Retinal pigment epithelial cell (primary cell): ENCODE data around the gene ATG5.

Experiments used
- DNase-seq: peaks from one replicate; pipeline ENCODE4 v3.0.0-alpha.2; 2010; ENCODE audit warnings: low read depth
- H3K4me3 ChIP-seq: 2 replicates; pipeline ENCODE4 v1.5.1; 2011; ENCODE audit warnings: mild to moderate bottlenecking, low read length, control low read depth, moderate library complexity
- TF ChIP-seq, protein P1 (sequence below): conservative IDR thresholded peaks from 2 replicates; pipeline ENCODE4 v1.5.1; 2011; ENCODE audit warnings: low read depth, low read length, control low read depth, inconsistent platforms

Gene ATG5

DNA sequence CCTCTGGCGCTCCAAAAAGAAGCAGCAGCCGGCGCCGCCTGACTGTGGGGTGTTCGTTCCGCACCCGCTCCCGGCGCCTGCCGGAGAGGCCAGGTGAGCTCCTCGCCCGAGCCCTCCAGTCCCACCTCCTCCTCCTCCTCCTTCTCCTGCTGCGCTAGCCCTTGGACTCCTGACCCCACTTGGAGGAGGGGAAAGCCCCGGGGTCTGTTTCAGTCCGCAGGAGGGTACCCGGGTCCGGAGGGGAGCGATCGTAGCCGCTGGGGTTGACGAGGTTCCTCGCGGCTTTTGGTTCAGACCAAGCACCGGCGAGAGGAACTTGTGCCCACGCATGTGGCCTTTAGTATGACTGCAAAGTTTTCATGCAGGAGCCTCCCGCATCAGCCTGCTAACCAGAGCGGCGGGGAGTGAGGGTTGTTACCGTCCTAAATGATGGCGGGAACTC is 35.5 kb upstream of the ATG5 start:
- TF ChIP-seq, protein P1, sequence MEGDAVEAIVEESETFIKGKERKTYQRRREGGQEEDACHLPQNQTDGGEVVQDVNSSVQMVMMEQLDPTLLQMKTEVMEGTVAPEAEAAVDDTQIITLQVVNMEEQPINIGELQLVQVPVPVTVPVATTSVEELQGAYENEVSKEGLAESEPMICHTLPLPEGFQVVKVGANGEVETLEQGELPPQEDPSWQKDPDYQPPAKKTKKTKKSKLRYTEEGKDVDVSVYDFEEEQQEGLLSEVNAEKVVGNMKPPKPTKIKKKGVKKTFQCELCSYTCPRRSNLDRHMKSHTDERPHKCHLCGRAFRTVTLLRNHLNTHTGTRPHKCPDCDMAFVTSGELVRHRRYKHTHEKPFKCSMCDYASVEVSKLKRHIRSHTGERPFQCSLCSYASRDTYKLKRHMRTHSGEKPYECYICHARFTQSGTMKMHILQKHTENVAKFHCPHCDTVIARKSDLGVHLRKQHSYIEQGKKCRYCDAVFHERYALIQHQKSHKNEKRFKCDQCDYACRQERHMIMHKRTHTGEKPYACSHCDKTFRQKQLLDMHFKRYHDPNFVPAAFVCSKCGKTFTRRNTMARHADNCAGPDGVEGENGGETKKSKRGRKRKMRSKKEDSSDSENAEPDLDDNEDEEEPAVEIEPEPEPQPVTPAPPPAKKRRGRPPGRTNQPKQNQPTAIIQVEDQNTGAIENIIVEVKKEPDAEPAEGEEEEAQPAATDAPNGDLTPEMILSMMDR = no peak
- peak overlapping the region; percentile 56 for H3K4me3 ChIP-seq
- no peak for DNase-seq

DNA sequence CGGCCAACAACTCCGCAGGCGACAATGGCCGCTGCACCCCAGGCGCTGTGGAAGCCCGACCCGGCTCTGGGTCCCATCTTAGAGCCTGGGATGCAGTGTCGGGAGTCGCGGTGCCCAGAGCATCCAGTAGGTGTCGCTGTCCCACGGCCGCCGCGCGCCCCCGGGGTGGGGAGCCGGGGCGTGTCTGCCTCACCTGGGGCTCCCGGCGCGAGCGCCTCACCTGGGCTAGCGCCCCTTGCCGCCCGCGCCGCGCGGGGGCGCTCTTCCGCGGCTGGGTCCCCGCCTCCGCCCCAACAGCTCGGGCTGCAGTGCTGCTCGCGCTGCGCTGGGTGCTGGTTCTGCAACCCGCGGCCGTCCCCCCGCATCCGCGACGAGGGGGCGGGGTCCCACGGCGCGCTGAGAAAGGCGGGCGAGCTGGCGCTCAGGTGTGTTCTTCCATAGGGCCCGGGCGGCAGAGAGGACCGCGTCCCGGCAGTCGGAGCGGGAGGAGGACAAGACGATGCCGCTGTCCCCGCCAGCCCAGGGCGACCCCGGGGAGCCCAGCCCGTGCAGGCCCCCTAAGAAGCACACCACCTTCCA is 34.9 kb upstream of the ATG5 start, which contains the start of gene CRYBG1:
Gene CRYBG1, plus strand, starts transcription at position 308 of the 579 bp plus-strand sequence. Its CDS starts 192 bp downstream, at position 500.
- H3K4me3 ChIP-seq = peak within 1 kb of the TSS; percentile 56
- TF ChIP-seq, protein P1 = peak; percentile 77
- DNase-seq = no peak

DNA sequence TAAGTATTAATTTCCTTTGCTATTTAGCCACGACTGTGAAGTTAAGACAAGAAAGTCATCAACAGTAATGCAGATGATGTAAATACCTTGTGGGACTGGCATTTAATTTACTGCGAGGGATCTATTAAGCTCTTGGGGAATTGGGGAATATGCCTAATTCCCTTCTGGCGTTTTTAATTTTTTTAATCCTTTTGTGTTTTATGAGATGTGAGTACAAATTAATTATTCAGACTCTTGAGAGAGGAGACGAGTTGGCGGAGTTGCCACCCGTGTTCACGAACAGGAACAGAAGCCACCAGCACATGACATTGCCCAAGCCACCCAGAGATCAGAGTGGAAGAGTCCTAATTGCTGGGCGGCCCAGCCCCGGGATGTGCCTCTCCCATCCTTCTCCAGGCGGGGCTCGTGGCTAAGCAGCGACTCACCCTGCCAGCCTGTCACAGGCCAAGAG is 34.4 kb upstream of the ATG5 start:
- TF ChIP-seq, protein P1 = no peak
- no peak for DNase-seq
- peak overlapping the region; percentile 56 for H3K4me3 ChIP-seq

DNA sequence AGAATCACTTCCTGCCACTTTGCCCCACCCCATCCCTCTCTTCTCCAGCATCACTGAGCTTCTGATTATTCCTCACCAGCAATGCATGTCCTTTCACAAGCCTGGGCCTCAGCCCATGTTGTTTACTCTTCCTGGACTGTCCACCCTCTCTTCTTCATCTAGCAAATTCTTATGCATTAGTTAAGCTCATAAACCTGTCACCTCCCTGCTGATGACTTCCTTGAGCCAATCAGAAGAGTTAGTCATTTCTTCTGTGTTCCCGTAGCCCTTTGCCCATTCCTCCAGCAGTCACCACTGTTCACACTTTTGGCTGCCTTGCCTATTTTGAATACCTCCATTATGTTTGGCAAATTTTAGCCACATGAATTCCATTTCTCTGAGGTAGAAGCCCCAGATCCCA is 30.8 kb upstream of the ATG5 start:
- no peak overlapping the region for H3K4me3 ChIP-seq
- no peak for DNase-seq
- TF ChIP-seq, protein P1 = no peak

DNA sequence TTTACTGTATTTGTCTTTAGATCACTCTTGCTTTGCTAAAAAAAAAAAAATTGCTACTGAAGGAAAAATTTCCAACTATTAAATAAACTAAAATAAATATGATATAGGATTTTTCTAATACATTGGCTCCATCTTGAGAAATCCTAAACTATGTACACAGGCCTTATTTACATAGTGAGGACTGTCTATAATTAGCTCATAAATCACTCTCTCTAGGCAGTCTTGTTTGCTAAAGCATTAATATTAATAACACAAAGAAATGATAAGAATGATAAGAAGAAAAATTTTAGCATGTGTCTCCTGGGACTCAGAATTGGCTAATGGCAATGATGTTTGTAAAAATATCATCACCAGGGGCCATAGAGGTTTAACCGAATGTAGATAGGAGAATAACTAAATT is 21.7 kb upstream of the ATG5 start:
- DNase-seq = no peak
- no peak overlapping the region for H3K4me3 ChIP-seq
- TF ChIP-seq, protein P1 = no peak

DNA sequence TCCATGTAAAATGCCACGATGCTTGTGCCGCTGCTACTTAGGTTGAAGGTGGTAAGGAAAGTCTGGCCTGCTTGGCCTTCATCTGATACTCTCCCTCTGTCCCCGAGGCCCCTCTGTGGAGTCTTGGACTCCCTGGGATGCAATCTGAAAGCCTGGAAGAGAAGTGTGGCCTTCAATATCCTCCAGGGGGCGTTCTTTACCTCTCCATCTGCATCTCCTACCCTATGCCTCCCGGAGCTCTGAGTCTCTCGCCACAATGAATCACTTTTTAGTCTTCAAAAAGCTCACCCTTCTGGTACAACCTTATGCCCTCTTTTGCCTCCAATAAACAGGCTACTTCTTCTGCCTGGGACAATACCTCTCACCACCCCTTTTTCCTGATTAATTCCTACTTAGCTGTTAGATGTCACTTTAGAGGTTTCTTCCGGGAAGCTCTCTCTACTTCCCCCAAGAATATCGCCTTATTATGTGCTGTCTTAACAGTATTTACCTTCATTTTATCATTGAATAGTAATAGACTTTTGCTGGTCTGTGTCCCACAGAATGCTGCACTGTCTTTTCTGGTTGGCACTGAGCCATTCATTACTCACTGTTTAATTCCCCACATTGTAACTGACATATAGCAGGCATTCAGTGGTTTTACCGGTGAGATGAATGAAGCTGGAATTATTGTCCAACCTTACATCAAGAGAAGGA is 13.9 kb upstream of the ATG5 start:
- TF ChIP-seq, protein P1 = peak; percentile 88
- no peak for DNase-seq
- no peak overlapping the region for H3K4me3 ChIP-seq
